Liver (tissue), 3 donors: ENCODE measurements around the gene TAF1.

ENCODE experiments used
- EGR1 ChIP-seq, 2 donors: IDR thresholded peaks; 2 replicates each; pipeline ENCODE4 v1.6.1; 2016 to 2018; ENCODE audit warnings: antibody characterized with exemption in 2 of 2, low read depth in 2 of 2
- GABPA ChIP-seq, 2 donors: IDR thresholded peaks in 1 of 2; conservative IDR thresholded peaks in 1 of 2; 2 replicates each; pipeline ENCODE4 v1.6.1; 2016; ENCODE audit warnings: antibody characterized with exemption in 2 of 2, mild to moderate bottlenecking in 1 of 2, moderate library complexity in 1 of 2
- HNF4G ChIP-seq: IDR thresholded peaks from 2 replicates; pipeline ENCODE4 v1.6.1; 2016; ENCODE audit warnings: antibody characterized with exemption
- JUND ChIP-seq, 2 donors: IDR thresholded peaks; 2 replicates each; pipeline ENCODE4 v1.6.1; 2016; ENCODE audit warnings: antibody characterized with exemption in 2 of 2
- NR2F2 ChIP-seq: IDR thresholded peaks from 2 replicates; pipeline ENCODE4 v1.6.1; 2016; ENCODE audit warnings: antibody characterized with exemption
- RXRA ChIP-seq, 2 donors: IDR thresholded peaks; 2 replicates each; pipeline ENCODE4 v1.6.1; 2017 to 2018; ENCODE audit warnings: antibody characterized with exemption in 2 of 2, mild to moderate bottlenecking in 1 of 2
- SP1 ChIP-seq: IDR thresholded peaks from 2 replicates; pipeline ENCODE4 v1.6.1; 2018; ENCODE audit warnings: antibody characterized with exemption, mild to moderate bottlenecking
- TAF1 ChIP-seq: conservative IDR thresholded peaks from 2 replicates; pipeline ENCODE4 v1.6.1; 2016; ENCODE audit warnings: antibody characterized with exemption, mild to moderate bottlenecking
- YY1 ChIP-seq: IDR thresholded peaks from 2 replicates; pipeline ENCODE4 v1.6.1; 2016; ENCODE audit warnings: antibody characterized with exemption, mild to moderate bottlenecking
- TF ChIP-seq, protein P1 (sequence below): IDR thresholded peaks from 2 replicates; pipeline ENCODE4 v1.6.1; 2016; ENCODE audit warnings: antibody characterized with exemption
- TF ChIP-seq, protein P2 (sequence below): fragments of 150-350 bp; IDR thresholded peaks from 2 replicates; pipeline ENCODE4 v1.5.1; 2017; ENCODE audit warnings: improper control_type of control experiment, low read depth, low read length; ENCODE audit not compliant: missing input control
- TF ChIP-seq, protein P3 (sequence below): IDR thresholded peaks from 2 replicates; pipeline ENCODE4 v1.6.1; 2016; ENCODE audit warnings: antibody characterized with exemption
- TF ChIP-seq, protein P4 (sequence below): IDR thresholded peaks from 2 replicates; pipeline ENCODE4 v1.6.1; 2016; ENCODE audit warnings: antibody characterized with exemption, mild to moderate bottlenecking
- TF ChIP-seq, protein P5 (sequence below): IDR thresholded peaks from 2 replicates; pipeline ENCODE4 v1.6.1; 2016; ENCODE audit warnings: antibody characterized with exemption
- donor health status: healthy.
- donor health status: healthy.

DNA sequence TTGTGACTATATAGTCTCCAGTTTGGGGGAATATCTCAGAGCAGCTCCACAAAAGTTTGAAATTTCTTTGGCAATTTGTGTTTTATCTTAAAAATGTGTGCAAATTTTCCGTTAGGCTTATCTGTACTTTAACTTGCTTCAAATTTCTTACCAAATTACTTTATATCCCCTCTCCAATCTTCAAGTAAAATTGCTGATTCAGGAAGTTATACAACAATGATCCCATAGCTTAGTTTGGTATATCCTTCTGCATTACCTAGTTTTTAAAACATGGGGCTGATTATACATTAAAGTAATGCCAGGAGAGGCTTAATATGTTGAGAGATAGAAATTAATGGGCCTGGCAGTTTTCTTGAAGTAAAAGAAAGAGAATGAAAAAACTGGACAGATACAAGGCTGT lies 66.6 kb downstream of the TAF1 start:
- TF ChIP-seq, protein P1, sequence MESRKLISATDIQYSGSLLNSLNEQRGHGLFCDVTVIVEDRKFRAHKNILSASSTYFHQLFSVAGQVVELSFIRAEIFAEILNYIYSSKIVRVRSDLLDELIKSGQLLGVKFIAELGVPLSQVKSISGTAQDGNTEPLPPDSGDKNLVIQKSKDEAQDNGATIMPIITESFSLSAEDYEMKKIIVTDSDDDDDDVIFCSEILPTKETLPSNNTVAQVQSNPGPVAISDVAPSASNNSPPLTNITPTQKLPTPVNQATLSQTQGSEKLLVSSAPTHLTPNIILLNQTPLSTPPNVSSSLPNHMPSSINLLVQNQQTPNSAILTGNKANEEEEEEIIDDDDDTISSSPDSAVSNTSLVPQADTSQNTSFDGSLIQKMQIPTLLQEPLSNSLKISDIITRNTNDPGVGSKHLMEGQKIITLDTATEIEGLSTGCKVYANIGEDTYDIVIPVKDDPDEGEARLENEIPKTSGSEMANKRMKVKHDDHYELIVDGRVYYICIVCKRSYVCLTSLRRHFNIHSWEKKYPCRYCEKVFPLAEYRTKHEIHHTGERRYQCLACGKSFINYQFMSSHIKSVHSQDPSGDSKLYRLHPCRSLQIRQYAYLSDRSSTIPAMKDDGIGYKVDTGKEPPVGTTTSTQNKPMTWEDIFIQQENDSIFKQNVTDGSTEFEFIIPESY, result no peak
- TF ChIP-seq, protein P2, sequence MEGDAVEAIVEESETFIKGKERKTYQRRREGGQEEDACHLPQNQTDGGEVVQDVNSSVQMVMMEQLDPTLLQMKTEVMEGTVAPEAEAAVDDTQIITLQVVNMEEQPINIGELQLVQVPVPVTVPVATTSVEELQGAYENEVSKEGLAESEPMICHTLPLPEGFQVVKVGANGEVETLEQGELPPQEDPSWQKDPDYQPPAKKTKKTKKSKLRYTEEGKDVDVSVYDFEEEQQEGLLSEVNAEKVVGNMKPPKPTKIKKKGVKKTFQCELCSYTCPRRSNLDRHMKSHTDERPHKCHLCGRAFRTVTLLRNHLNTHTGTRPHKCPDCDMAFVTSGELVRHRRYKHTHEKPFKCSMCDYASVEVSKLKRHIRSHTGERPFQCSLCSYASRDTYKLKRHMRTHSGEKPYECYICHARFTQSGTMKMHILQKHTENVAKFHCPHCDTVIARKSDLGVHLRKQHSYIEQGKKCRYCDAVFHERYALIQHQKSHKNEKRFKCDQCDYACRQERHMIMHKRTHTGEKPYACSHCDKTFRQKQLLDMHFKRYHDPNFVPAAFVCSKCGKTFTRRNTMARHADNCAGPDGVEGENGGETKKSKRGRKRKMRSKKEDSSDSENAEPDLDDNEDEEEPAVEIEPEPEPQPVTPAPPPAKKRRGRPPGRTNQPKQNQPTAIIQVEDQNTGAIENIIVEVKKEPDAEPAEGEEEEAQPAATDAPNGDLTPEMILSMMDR, result no peak
- TF ChIP-seq, protein P3, sequence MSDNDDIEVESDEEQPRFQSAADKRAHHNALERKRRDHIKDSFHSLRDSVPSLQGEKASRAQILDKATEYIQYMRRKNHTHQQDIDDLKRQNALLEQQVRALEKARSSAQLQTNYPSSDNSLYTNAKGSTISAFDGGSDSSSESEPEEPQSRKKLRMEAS, result no peak
- TF ChIP-seq SP1 (no peak), RXRA (IDR thresholded peaks at IDR 0.05) (no peak), GABPA (IDR thresholded peaks at IDR 0.05 in 1 of 2, conservative IDR thresholded peaks at IDR 0.05 in 1 of 2) (no peak), EGR1 (IDR thresholded peaks at IDR 0.05; ENCODE audit: low read depth in 2 of 2) (no peak), TAF1 (no peak), HNF4G (no peak), YY1 (no peak), NR2F2 (no peak), JUND (IDR thresholded peaks at IDR 0.05) (no peak)
- TF ChIP-seq, protein P4, sequence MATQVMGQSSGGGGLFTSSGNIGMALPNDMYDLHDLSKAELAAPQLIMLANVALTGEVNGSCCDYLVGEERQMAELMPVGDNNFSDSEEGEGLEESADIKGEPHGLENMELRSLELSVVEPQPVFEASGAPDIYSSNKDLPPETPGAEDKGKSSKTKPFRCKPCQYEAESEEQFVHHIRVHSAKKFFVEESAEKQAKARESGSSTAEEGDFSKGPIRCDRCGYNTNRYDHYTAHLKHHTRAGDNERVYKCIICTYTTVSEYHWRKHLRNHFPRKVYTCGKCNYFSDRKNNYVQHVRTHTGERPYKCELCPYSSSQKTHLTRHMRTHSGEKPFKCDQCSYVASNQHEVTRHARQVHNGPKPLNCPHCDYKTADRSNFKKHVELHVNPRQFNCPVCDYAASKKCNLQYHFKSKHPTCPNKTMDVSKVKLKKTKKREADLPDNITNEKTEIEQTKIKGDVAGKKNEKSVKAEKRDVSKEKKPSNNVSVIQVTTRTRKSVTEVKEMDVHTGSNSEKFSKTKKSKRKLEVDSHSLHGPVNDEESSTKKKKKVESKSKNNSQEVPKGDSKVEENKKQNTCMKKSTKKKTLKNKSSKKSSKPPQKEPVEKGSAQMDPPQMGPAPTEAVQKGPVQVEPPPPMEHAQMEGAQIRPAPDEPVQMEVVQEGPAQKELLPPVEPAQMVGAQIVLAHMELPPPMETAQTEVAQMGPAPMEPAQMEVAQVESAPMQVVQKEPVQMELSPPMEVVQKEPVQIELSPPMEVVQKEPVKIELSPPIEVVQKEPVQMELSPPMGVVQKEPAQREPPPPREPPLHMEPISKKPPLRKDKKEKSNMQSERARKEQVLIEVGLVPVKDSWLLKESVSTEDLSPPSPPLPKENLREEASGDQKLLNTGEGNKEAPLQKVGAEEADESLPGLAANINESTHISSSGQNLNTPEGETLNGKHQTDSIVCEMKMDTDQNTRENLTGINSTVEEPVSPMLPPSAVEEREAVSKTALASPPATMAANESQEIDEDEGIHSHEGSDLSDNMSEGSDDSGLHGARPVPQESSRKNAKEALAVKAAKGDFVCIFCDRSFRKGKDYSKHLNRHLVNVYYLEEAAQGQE, result no peak
- TF ChIP-seq, protein P5, sequence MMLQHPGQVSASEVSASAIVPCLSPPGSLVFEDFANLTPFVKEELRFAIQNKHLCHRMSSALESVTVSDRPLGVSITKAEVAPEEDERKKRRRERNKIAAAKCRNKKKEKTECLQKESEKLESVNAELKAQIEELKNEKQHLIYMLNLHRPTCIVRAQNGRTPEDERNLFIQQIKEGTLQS, result no peak
